ENCODE results near the gene ARMC9. TPM values are rescaled to one million over a fixed set of nuclear protein-coding genes. Genes with fewer than 3 reads are reported as not detected.

Gene ARMC9
- total RNA-seq, 4 donors from 2014 or later: 2.2 to 6.9 (median 5.3) TPM

DNA sequence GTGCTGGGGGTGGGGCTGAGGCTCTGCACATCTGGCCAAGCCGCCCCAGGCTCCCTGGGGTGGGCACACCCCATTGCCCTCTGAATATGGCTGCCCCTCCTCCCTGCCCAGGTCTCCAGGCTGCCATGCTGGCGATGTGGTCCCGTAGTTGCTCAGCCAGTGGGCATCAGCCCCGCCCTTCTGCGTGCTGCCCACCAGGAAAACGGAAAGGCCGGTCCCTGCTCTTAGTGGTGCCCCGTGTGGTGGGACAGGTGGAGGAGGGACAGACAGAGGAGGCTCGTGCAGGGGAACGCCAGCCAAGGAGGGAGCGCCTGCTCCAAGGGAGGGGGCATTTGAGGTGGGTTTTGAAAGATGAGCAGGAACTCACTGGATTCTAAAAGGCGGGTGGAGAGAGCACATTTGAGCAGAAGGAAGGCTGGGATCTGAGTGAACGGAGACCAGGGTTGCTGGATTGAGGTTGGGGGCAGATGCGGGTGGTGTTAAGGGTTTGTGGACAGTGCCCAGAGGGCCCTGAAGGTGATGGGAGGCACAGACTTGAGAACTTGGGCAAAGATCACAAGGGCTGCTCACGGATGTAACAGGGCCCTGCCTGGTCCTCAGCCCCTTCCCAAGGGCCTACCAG is 190.4 kb downstream of the ARMC9 start:
- DNase-seq (ENCODE audit: low spot score in 2 of 2): no peak
- 86% methylated on average over 15 of the region's 15 CpGs for WGBS, 2 donors
- intact Hi-C loops (cut with DNase I; ENCODE audit: low total_unique reads): no loop called here
- no peak overlapping the region for H3K4me3 ChIP-seq (ENCODE audit: low read depth, poor library complexity, severe bottlenecking)
- TF ChIP-seq, protein P1, sequence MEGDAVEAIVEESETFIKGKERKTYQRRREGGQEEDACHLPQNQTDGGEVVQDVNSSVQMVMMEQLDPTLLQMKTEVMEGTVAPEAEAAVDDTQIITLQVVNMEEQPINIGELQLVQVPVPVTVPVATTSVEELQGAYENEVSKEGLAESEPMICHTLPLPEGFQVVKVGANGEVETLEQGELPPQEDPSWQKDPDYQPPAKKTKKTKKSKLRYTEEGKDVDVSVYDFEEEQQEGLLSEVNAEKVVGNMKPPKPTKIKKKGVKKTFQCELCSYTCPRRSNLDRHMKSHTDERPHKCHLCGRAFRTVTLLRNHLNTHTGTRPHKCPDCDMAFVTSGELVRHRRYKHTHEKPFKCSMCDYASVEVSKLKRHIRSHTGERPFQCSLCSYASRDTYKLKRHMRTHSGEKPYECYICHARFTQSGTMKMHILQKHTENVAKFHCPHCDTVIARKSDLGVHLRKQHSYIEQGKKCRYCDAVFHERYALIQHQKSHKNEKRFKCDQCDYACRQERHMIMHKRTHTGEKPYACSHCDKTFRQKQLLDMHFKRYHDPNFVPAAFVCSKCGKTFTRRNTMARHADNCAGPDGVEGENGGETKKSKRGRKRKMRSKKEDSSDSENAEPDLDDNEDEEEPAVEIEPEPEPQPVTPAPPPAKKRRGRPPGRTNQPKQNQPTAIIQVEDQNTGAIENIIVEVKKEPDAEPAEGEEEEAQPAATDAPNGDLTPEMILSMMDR (IDR thresholded peaks at IDR 0.05): no peak
- no peak for TF ChIP-seq POLR2A (IDR thresholded peaks at IDR 0.05)

DNA sequence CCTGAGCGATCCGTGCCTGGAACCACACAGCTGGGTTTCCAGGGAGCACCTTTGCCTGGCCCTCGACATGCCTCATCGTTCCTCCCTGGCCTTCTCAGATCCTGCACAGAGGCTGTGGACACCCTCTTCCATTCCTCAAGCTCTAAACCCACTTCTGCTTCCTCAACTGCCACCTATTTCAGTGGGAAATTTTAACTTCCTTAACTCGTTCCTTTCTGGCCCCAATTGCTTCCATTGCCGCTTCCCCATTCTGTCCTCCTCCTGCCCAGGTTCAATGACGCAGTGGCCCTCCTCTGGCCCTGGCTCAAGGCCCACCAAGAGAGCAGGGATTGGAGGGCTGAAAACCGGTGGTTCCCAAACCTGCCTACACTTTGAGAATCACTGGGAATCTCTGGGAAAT is 192.2 kb downstream of the ARMC9 start:
- no peak for TF ChIP-seq POLR2A (IDR thresholded peaks at IDR 0.05)
- TF ChIP-seq, protein P1 (IDR thresholded peaks at IDR 0.05): no peak
- WGBS, 2 donors: 80 to 82% methylated on average over 8 of the region's 8 CpGs
- no peak overlapping the region for H3K4me3 ChIP-seq (ENCODE audit: low read depth, poor library complexity, severe bottlenecking)
- intact Hi-C loops (cut with DNase I; ENCODE audit: low total_unique reads): no loop called here
- no peak for DNase-seq (ENCODE audit: low spot score in 2 of 2)

DNA sequence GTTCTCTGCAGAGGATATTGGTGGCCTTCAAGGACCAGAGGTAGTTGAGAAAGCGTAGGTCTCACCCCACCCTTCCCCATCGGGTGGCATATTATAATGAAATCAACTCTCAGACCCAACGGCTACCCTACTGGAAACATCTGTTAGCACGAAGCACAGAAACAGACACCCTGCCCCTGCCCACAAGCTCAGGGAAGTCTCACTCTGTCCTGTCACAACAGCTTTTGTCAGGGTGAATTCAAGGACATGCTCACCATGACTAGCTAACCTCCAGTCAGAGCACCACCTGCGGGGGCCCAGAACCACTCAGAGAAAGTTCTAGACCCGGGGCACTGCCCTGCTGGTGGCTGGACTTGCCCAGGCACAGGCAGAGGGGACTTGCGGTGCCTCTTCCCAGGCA is 193.6 kb downstream of the ARMC9 start:
- TF ChIP-seq, protein P1 (IDR thresholded peaks at IDR 0.05): no peak
- no peak for TF ChIP-seq POLR2A (IDR thresholded peaks at IDR 0.05)
- no peak overlapping the region for H3K4me3 ChIP-seq (ENCODE audit: low read depth, poor library complexity, severe bottlenecking)
- intact Hi-C loops (cut with DNase I; ENCODE audit: low total_unique reads): no loop called here
- 78 to 85% methylated on average over 5 to 7 of the region's 7 CpGs for WGBS, 2 donors
- no peak for DNase-seq (ENCODE audit: low spot score in 2 of 2)

DNA sequence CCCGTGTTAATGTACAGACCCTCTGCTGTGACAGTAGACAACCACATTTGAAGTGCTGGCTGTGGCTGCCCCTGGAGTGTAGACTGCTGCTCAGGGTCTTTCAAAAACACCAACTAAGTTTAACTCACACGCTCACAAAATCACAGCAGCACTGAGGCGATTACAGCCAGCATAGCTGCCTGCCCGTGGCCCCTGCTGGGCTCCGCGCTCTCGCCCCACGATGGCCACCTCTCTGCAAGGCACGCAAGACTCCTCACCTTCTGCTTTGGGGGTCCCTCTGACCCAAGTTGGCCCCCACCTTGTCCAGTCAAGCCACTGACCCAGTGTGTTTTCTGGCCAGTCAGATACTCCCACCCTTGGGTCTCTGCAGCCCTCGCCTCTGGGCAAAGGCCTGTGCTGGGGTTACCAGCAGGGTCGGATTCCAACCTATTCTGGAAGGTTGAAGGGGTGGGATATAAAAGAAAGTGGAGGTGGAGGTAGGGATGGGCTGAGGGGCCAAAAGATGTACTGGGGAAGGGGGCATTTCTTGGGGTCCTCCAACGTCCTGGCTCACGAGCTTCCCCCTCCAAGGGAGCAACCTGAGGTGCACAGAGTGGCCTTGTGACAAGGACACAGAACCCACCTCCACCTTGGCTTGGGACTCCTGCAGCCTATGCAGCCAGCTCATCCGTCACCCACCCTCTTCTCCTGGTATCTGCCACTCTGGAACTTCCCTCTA is 194.2 kb downstream of the ARMC9 start:
- TF ChIP-seq POLR2A (IDR thresholded peaks at IDR 0.05): no peak
- TF ChIP-seq, protein P1 (IDR thresholded peaks at IDR 0.05): no peak
- H3K4me3 ChIP-seq (ENCODE audit: low read depth, poor library complexity, severe bottlenecking): no peak overlapping the region
- 94 to 95% methylated on average over 14 of the region's 14 CpGs for WGBS, 2 donors
- no peak for DNase-seq (ENCODE audit: low spot score in 2 of 2)
- intact Hi-C loops (cut with DNase I; ENCODE audit: low total_unique reads): no loop called here

DNA sequence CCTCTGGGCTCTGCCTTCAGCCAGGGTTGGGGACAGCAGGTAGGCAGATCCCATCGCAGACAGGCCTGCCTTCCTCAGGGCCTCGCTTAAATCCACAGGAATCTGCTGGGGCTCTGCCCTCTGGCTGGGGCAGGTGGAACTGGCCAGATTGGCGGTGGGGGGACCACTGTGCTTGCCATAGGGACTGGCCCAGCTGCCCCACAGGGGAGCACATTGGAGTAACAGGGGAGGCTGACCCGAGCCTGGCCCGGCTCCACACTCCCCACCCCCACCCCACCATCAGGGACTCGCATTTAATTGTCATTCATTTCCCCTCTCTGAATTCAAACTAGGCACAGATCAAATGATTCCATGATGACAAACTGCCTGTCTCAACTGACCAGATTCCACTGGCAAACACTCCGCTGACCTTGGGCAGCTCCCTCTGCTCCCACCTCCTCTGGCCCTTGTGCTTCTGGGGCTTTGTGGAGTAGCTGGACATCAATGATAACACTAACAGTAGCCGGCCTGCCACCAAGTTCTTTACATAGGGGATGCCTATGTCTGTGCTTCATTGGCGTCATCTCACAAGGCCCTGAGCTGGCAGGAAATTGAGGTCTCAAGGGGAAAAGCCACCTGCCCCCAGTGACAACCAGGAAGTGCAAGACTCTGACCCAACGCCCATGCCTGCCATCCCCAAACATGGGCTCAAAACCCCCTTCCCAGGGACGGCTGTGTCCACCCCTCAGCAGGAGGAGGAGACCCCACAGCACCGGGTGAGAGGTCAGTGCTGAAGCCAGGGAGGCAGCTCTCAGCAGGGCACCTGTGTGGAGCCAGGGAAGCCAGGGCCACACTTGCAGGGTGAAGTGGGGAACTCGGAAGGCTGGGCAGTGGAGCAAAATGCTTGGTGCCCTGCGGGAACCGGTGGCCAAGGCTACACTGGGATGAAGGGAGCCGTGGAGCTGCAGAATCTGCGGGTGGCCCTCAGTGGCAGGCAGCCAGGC is 195.0 kb downstream of the ARMC9 start:
- 78 to 89% methylated on average over 16 to 17 of the region's 17 CpGs for WGBS, 2 donors
- no peak for TF ChIP-seq POLR2A (IDR thresholded peaks at IDR 0.05)
- TF ChIP-seq, protein P1 (IDR thresholded peaks at IDR 0.05): no peak
- intact Hi-C loops (cut with DNase I; ENCODE audit: low total_unique reads): no loop called here
- no peak overlapping the region for H3K4me3 ChIP-seq (ENCODE audit: low read depth, poor library complexity, severe bottlenecking)
- no peak for DNase-seq (ENCODE audit: low spot score in 2 of 2)

Data from lower leg skin (tissue), 4 donors.